Endodermal cell (in vitro differentiated cells): ENCODE measurements around the gene LARP1. TPM values are rescaled to one million over a fixed set of nuclear protein-coding genes. Genes with fewer than 3 reads are reported as not detected.

ENCODE experiments used
- DNase-seq: peaks from one replicate; pipeline ENCODE4 v3.0.0-alpha.2; 2017
- H3K27ac ChIP-seq: 2 replicates; pipeline ENCODE4 v1.5.1; 2013; ENCODE audit warnings: mild to moderate bottlenecking, low read depth, low read length, moderate library complexity
- H3K27me3 ChIP-seq: 2 replicates; pipeline ENCODE4 v1.6.1; 2013; ENCODE audit warnings: mild to moderate bottlenecking, low read length, moderate library complexity; ENCODE audit not compliant: insufficient read depth, control insufficient read depth, poor library complexity, severe bottlenecking
- H3K36me3 ChIP-seq: 2 replicates; pipeline ENCODE4 v1.7.0; 2013; ENCODE audit warnings: mild to moderate bottlenecking, low read length, moderate library complexity; ENCODE audit not compliant: control insufficient read depth, insufficient read depth
- H3K4me1 ChIP-seq: one replicate; pipeline ENCODE4 v1.7.0; 2013; ENCODE audit warnings: low read length; ENCODE audit not compliant: control insufficient read depth, insufficient read depth
- H3K4me3 ChIP-seq: 2 replicates; pipeline ENCODE4 v1.5.1; 2013; ENCODE audit warnings: mild to moderate bottlenecking, low read length, moderate library complexity
- H3K9ac ChIP-seq: 2 replicates; pipeline ENCODE4 v1.6.1; 2013; ENCODE audit warnings: mild to moderate bottlenecking, low read length, moderate library complexity; ENCODE audit not compliant: poor library complexity, severe bottlenecking; ENCODE audit errors: extremely low read depth
- H3K9me3 ChIP-seq: 2 replicates; pipeline ENCODE4 v1.6.1; 2013; ENCODE audit warnings: mild to moderate bottlenecking, low read length, moderate library complexity; ENCODE audit not compliant: control insufficient read depth
- H3K27ac Mint-ChIP-seq: 2 replicates; pipeline ENCODE4 v1.8.0; 2020; ENCODE audit warnings: mixed read lengths
- H3K27me3 Mint-ChIP-seq: 2 replicates; pipeline ENCODE4 v1.8.0; 2021; ENCODE audit warnings: mild to moderate bottlenecking, mixed read lengths; ENCODE audit not compliant: insufficient read depth
- H3K36me3 Mint-ChIP-seq: 2 replicates; pipeline ENCODE4 v1.8.0; 2020; ENCODE audit warnings: low read depth, mixed read lengths
- H3K4me1 Mint-ChIP-seq: 2 replicates; pipeline ENCODE4 v1.8.0; 2020; ENCODE audit warnings: mixed read lengths
- H3K4me3 Mint-ChIP-seq: 2 replicates; pipeline ENCODE4 v1.8.0; 2020; ENCODE audit warnings: mild to moderate bottlenecking, moderate library complexity, mixed read lengths
- H3K9me3 Mint-ChIP-seq: 2 replicates; pipeline ENCODE4 v1.8.0; 2020; ENCODE audit warnings: mild to moderate bottlenecking, mixed read lengths
- CTCF ChIP-seq: fragments of 200-600 bp; sonication (generic); conservative IDR thresholded peaks from 2 replicates; pipeline ENCODE4 v1.5.0; 2021; ENCODE audit warnings: antibody characterized with exemption, mild to moderate bottlenecking
- WGBS, 2 experiments: methylation state at CpG; one replicate each; pipeline versions ENCODE4 v1.1.5 to v1.1.7; 2013; ENCODE audit warnings: missing lambda C conversion rate in 2 of 2, mixed read lengths in 1 of 2; ENCODE audit not compliant: insufficient coverage in 1 of 2, insufficient read length in 1 of 2; 5-methylcytosine and 5-hydroxymethylcytosine counted together
- total RNA-seq, 2 donors: library from RNA; stranded (reverse); fragmentation: NEBNext Ultra II Directional in 1 of 2; extraction: Animal tissue kit (Norgen Biotek cat#: 25700) in 1 of 2; gene quantifications; 2 replicates in 1 of 2; 3 replicates in 1 of 2; pipeline ENCODE4 v1.2.1, GENCODE V29; 2021

The LARP1 gene
- total RNA-seq, 2 donors from 2014 or later, result 193 to 273 TPM

GRCh38 chr5:154791535-154791934, 36.4 kb downstream of the LARP1 start:
- Mint-ChIP-seq H3K4me1 (peaks cover 37% of the 10 kb centered on the region), H3K36me3 (peaks cover 62% of the 10 kb centered on the region), H3K27me3 (no peaks in the 10 kb centered on the region), H3K4me3 (no peak overlapping the region), H3K27ac (no peak overlapping the region), H3K9me3 (no peaks in the 10 kb centered on the region)
- TF ChIP-seq CTCF, result no peak
- H3K9me3 ChIP-seq, result no peaks in the 10 kb centered on the region
- H3K9ac ChIP-seq, result no peak overlapping the region
- no peak overlapping the region for H3K27ac ChIP-seq
- peaks cover 61% of the 10 kb centered on the region for H3K36me3 ChIP-seq
- WGBS, 2 experiments, result 95 to 96% methylated on average over 3 of the region's 3 CpGs
- H3K27me3 ChIP-seq, result no peaks in the 10 kb centered on the region
- no peak overlapping the region for H3K4me3 ChIP-seq
- H3K4me1 ChIP-seq, result peaks cover 6% of the 10 kb centered on the region
- no peak for DNase-seq

- peaks cover 19% of the 10 kb centered on the region for H3K4me1 Mint-ChIP-seq
- peaks cover 77% of the 10 kb centered on the region for H3K36me3 Mint-ChIP-seq
- Histone ChIP-seq H3K27ac (no peak overlapping the region), H3K9me3 (no peaks in the 10 kb centered on the region), H3K9ac (no peak overlapping the region), H3K36me3 (peaks cover 82% of the 10 kb centered on the region), H3K27me3 (no peaks in the 10 kb centered on the region), H3K4me1 (peaks cover 6% of the 10 kb centered on the region), H3K4me3 (peak overlapping the region; percentile 14)
- 93 to 95% methylated on average over 11 to 32 of the region's 32 CpGs for WGBS, 2 experiments
- no peaks in the 10 kb centered on the region for H3K27me3 Mint-ChIP-seq
- H3K4me3 Mint-ChIP-seq, result no peak overlapping the region
- peak overlapping the region; percentile 29 for H3K27ac Mint-ChIP-seq
- no peak for TF ChIP-seq CTCF
- no peak for DNase-seq
- no peaks in the 10 kb centered on the region for H3K9me3 Mint-ChIP-seq
Observed at GRCh38 chr5:154793599-154794524, 38.7 kb downstream of the LARP1 start.

- Histone ChIP-seq H3K27me3 (no peaks in the 10 kb centered on the region), H3K27ac (no peak overlapping the region), H3K4me3 (peak overlapping the region; percentile 14), H3K4me1 (peaks cover 6% of the 10 kb centered on the region), H3K36me3 (peaks cover 90% of the 10 kb centered on the region), H3K9me3 (no peaks in the 10 kb centered on the region), H3K9ac (no peak overlapping the region)
- Mint-ChIP-seq H3K4me1 (peaks cover 19% of the 10 kb centered on the region), H3K4me3 (no peak overlapping the region), H3K27ac (peak overlapping the region; percentile 6), H3K9me3 (no peaks in the 10 kb centered on the region), H3K36me3 (peaks cover 82% of the 10 kb centered on the region), H3K27me3 (no peaks in the 10 kb centered on the region)
- TF ChIP-seq CTCF, result no peak
- DNase-seq, result no peak
- 86 to 100% methylated on average over 3 to 7 of the region's 7 CpGs for WGBS, 2 experiments
Observed at GRCh38 chr5:154794525-154795234, 39.5 kb downstream of the LARP1 start.
